ENCODE results near the gene TSSK2.

GRCh38 chr22:19147195-19147780 is 16.2 kb downstream of the TSSK2 start:
- TF ChIP-seq TAF1 (IDR thresholded peaks at IDR 0.05; ENCODE audit: low read depth, low read length) (no peak), POLR2A (IDR thresholded peaks at IDR 0.05; ENCODE audit: low read depth, low read length) (no peak), PAX5 (IDR thresholded peaks at IDR 0.05; ENCODE audit: insufficient read depth, low read length, severe bottlenecking) (no peak), POLR2AphosphoS5 (IDR thresholded peaks at IDR 0.05; ENCODE audit: low read depth, low read length) (no peak)
